Measurements from ENCODE around the gene CCDC40.

The CCDC40 gene

GRCh38 chr17:80007939-80008338, 28.5 kb upstream of the CCDC40 start:
- Histone ChIP-seq H3K36me3 (ENCODE audit: control insufficient read depth in 1 of 2, insufficient read depth in 2 of 2, low read length in 2 of 2) (peaks cover 0 to 14% of the 10 kb centered on the region in 2 donors), H3K4me3 (ENCODE audit: low read depth in 1 of 2, low read length in 2 of 2) (no peak overlapping the region), H3K4me1 (ENCODE audit: control insufficient read depth in 1 of 2, insufficient read depth in 2 of 2, low read length in 2 of 2) (peaks cover 4 to 16% of the 10 kb centered on the region in 2 donors), H3K27ac (ENCODE audit: low read depth, low read length) (no peak overlapping the region), H3K9me3 (ENCODE audit: control insufficient read depth in 1 of 2, low read length in 2 of 2) (no peaks in the 10 kb centered on the region), H3K27me3 (ENCODE audit: control insufficient read depth in 1 of 2, insufficient read depth in 2 of 2, low read length in 2 of 2) (no peaks in the 10 kb centered on the region), H3K9ac (ENCODE audit: low read depth in 1 of 2, low read length in 2 of 2) (no peak overlapping the region)

GRCh38 chr17:80008383-80008840, 28.0 kb upstream of the CCDC40 start:
- H3K4me3 ChIP-seq (ENCODE audit: low read depth in 1 of 2, low read length in 2 of 2): no peak overlapping the region
- H3K36me3 ChIP-seq (ENCODE audit: control insufficient read depth in 1 of 2, insufficient read depth in 2 of 2, low read length in 2 of 2): peaks cover 0 to 18% of the 10 kb centered on the region in 2 donors
- no peak overlapping the region for H3K27ac ChIP-seq (ENCODE audit: low read depth, low read length)
- peaks cover 0 to 13% of the 10 kb centered on the region in 2 donors for H3K4me1 ChIP-seq (ENCODE audit: control insufficient read depth in 1 of 2, insufficient read depth in 2 of 2, low read length in 2 of 2)
- no peaks in the 10 kb centered on the region for H3K9me3 ChIP-seq (ENCODE audit: control insufficient read depth in 1 of 2, low read length in 2 of 2)
- no peak overlapping the region for H3K9ac ChIP-seq (ENCODE audit: low read depth in 1 of 2, low read length in 2 of 2)
- no peaks in the 10 kb centered on the region for H3K27me3 ChIP-seq (ENCODE audit: control insufficient read depth in 1 of 2, insufficient read depth in 2 of 2, low read length in 2 of 2)

- H3K27ac ChIP-seq (ENCODE audit: low read depth, low read length): no peak overlapping the region
- H3K27me3 ChIP-seq (ENCODE audit: control insufficient read depth in 1 of 2, insufficient read depth in 2 of 2, low read length in 2 of 2): no peaks in the 10 kb centered on the region
- H3K4me3 ChIP-seq (ENCODE audit: low read depth in 1 of 2, low read length in 2 of 2): no peak overlapping the region
- no peak overlapping the region for H3K9ac ChIP-seq (ENCODE audit: low read depth in 1 of 2, low read length in 2 of 2)
- peaks cover 0 to 19% of the 10 kb centered on the region in 2 donors for H3K36me3 ChIP-seq (ENCODE audit: control insufficient read depth in 1 of 2, insufficient read depth in 2 of 2, low read length in 2 of 2)
- H3K9me3 ChIP-seq (ENCODE audit: control insufficient read depth in 1 of 2, low read length in 2 of 2): no peaks in the 10 kb centered on the region
- H3K4me1 ChIP-seq (ENCODE audit: control insufficient read depth in 1 of 2, insufficient read depth in 2 of 2, low read length in 2 of 2): peaks cover 0 to 13% of the 10 kb centered on the region in 2 donors
These were observed 27.6 kb upstream of the CCDC40 start for GRCh38 chr17:80008848-80009247.

- H3K4me3 ChIP-seq (ENCODE audit: low read depth in 1 of 2, low read length in 2 of 2): no peak overlapping the region
These were observed 26.8 kb upstream of the CCDC40 start for GRCh38 chr17:80009391-80010282.

GRCh38 chr17:80010283-80010858, 26.1 kb upstream of the CCDC40 start:
- Histone ChIP-seq H3K27me3 (ENCODE audit: control insufficient read depth in 1 of 2, insufficient read depth in 2 of 2, low read length in 2 of 2) (no peaks in the 10 kb centered on the region), H3K36me3 (ENCODE audit: control insufficient read depth in 1 of 2, insufficient read depth in 2 of 2, low read length in 2 of 2) (peaks cover 0 to 19% of the 10 kb centered on the region in 2 donors)

More at GRCh38 chr17:80009391-80010282, 26.8 kb upstream of the CCDC40 start:
- Histone ChIP-seq H3K9me3 (ENCODE audit: control insufficient read depth in 1 of 2, low read length in 2 of 2) (no peaks in the 10 kb centered on the region), H3K4me1 (ENCODE audit: control insufficient read depth in 1 of 2, insufficient read depth in 2 of 2, low read length in 2 of 2) (peaks cover 0 to 13% of the 10 kb centered on the region in 2 donors), H3K27me3 (ENCODE audit: control insufficient read depth in 1 of 2, insufficient read depth in 2 of 2, low read length in 2 of 2) (no peaks in the 10 kb centered on the region), H3K27ac (ENCODE audit: low read depth, low read length) (no peak overlapping the region), H3K9ac (ENCODE audit: low read depth in 1 of 2, low read length in 2 of 2) (no peak overlapping the region), H3K36me3 (ENCODE audit: control insufficient read depth in 1 of 2, insufficient read depth in 2 of 2, low read length in 2 of 2) (peaks cover 0 to 19% of the 10 kb centered on the region in 2 donors)

GRCh38 chr17:80011989-80012555, 24.4 kb upstream of the CCDC40 start:
- H3K36me3 ChIP-seq (ENCODE audit: control insufficient read depth in 1 of 2, insufficient read depth in 2 of 2, low read length in 2 of 2): peaks cover 0 to 19% of the 10 kb centered on the region in 2 donors
- H3K9me3 ChIP-seq (ENCODE audit: control insufficient read depth in 1 of 2, low read length in 2 of 2): no peaks in the 10 kb centered on the region
- no peaks in the 10 kb centered on the region for H3K27me3 ChIP-seq (ENCODE audit: control insufficient read depth in 1 of 2, insufficient read depth in 2 of 2, low read length in 2 of 2)
- H3K4me1 ChIP-seq (ENCODE audit: control insufficient read depth in 1 of 2, insufficient read depth in 2 of 2, low read length in 2 of 2): peaks cover 0 to 6% of the 10 kb centered on the region in 2 donors
- no peak overlapping the region for H3K9ac ChIP-seq (ENCODE audit: low read depth in 1 of 2, low read length in 2 of 2)
- no peak overlapping the region for H3K4me3 ChIP-seq (ENCODE audit: low read depth in 1 of 2, low read length in 2 of 2)
- H3K27ac ChIP-seq (ENCODE audit: low read depth, low read length): no peak overlapping the region

More at GRCh38 chr17:80010283-80010858, 26.1 kb upstream of the CCDC40 start:
- H3K27ac ChIP-seq (ENCODE audit: low read depth, low read length): no peak overlapping the region
- H3K4me1 ChIP-seq (ENCODE audit: control insufficient read depth in 1 of 2, insufficient read depth in 2 of 2, low read length in 2 of 2): peaks cover 0 to 13% of the 10 kb centered on the region in 2 donors
- no peaks in the 10 kb centered on the region for H3K9me3 ChIP-seq (ENCODE audit: control insufficient read depth in 1 of 2, low read length in 2 of 2)
- H3K9ac ChIP-seq (ENCODE audit: low read depth in 1 of 2, low read length in 2 of 2): no peak overlapping the region
- H3K4me3 ChIP-seq (ENCODE audit: low read depth in 1 of 2, low read length in 2 of 2): no peak overlapping the region

GRCh38 chr17:80012765-80013741, 23.4 kb upstream of the CCDC40 start:
- no peak overlapping the region for H3K9ac ChIP-seq (ENCODE audit: low read depth in 1 of 2, low read length in 2 of 2)
- H3K4me1 ChIP-seq (ENCODE audit: control insufficient read depth in 1 of 2, insufficient read depth in 2 of 2, low read length in 2 of 2): peaks cover 0 to 6% of the 10 kb centered on the region in 2 donors
- no peak overlapping the region for H3K4me3 ChIP-seq (ENCODE audit: low read depth in 1 of 2, low read length in 2 of 2)
- peaks cover 0 to 19% of the 10 kb centered on the region in 2 donors for H3K36me3 ChIP-seq (ENCODE audit: control insufficient read depth in 1 of 2, insufficient read depth in 2 of 2, low read length in 2 of 2)
- no peaks in the 10 kb centered on the region for H3K9me3 ChIP-seq (ENCODE audit: control insufficient read depth in 1 of 2, low read length in 2 of 2)
- no peaks in the 10 kb centered on the region for H3K27me3 ChIP-seq (ENCODE audit: control insufficient read depth in 1 of 2, insufficient read depth in 2 of 2, low read length in 2 of 2)
- no peak overlapping the region for H3K27ac ChIP-seq (ENCODE audit: low read depth, low read length)

GRCh38 chr17:80017226-80018010, 19.0 kb upstream of the CCDC40 start:
- Histone ChIP-seq H3K27me3 (ENCODE audit: control insufficient read depth in 1 of 2, insufficient read depth in 2 of 2, low read length in 2 of 2) (no peaks in the 10 kb centered on the region), H3K9ac (ENCODE audit: low read depth in 1 of 2, low read length in 2 of 2) (no peak overlapping the region), H3K27ac (ENCODE audit: low read depth, low read length) (no peak overlapping the region), H3K9me3 (ENCODE audit: control insufficient read depth in 1 of 2, low read length in 2 of 2) (no peaks in the 10 kb centered on the region), H3K4me3 (ENCODE audit: low read depth in 1 of 2, low read length in 2 of 2) (no peak overlapping the region), H3K36me3 (ENCODE audit: control insufficient read depth in 1 of 2, insufficient read depth in 2 of 2, low read length in 2 of 2) (peaks cover 0 to 10% of the 10 kb centered on the region in 2 donors), H3K4me1 (ENCODE audit: control insufficient read depth in 1 of 2, insufficient read depth in 2 of 2, low read length in 2 of 2) (no peaks in the 10 kb centered on the region)
